ENCODE results near the gene GRB7. TPM values are rescaled to one million over a fixed set of nuclear protein-coding genes. Genes with fewer than 3 reads are reported as not detected.

Gene GRB7
- total and polyA plus RNA-seq, 2 experiments from 2014 or later, result 12.8 to 28.9 TPM

GRCh38 chr17:39772987-39773934 lies 35.5 kb downstream of the GRB7 start:
- no peak overlapping the region for H3K4me2 ChIP-seq
- peaks cover 8% of the 10 kb centered on the region for H3K27me3 Mint-ChIP-seq (ENCODE audit: insufficient read depth, low read depth, poor library complexity)

GRCh38 chr17:39774047-39774446 lies 36.3 kb downstream of the GRB7 start:
- Mint-ChIP-seq H3K27ac (no peak overlapping the region), H3K36me3 (ENCODE audit: low read depth) (no peaks in the 10 kb centered on the region), H3K9me3 (no peaks in the 10 kb centered on the region), H3K4me1 (peaks cover 14% of the 10 kb centered on the region), H3K4me3 (no peak overlapping the region), H3K27me3 (ENCODE audit: insufficient read depth, low read depth, poor library complexity) (peaks cover 6% of the 10 kb centered on the region)
- no peaks in the 10 kb centered on the region for H3K9me2 ChIP-seq (ENCODE audit: insufficient read depth)
- H3K27ac ChIP-seq (ENCODE audit: low read depth), result no peak overlapping the region
- H3K4me2 ChIP-seq, result no peak overlapping the region
- DNase-seq (ENCODE audit: low spot score) (no peak), ATAC-seq (no peak)
- H3K79me2 ChIP-seq (replicated peaks; ENCODE audit: insufficient read depth), result no peaks in the 10 kb centered on the region
- H3K4me1 ChIP-seq (ENCODE audit: insufficient read depth), result no peaks in the 10 kb centered on the region
- H3F3A ChIP-seq (replicated peaks; ENCODE audit: low read depth), result no peaks in the 10 kb centered on the region
- no peak overlapping the region; the same call in 1 of the 2 replicates for H2AFZ ChIP-seq
- H3K27me3 ChIP-seq (ENCODE audit: insufficient read depth), result no peaks in the 10 kb centered on the region
- no peaks in the 10 kb centered on the region for H4K20me1 ChIP-seq (replicated peaks; ENCODE audit: insufficient read depth)
- no peaks in the 10 kb centered on the region for H3K36me3 ChIP-seq (ENCODE audit: insufficient read depth)
- no peak overlapping the region for H3K4me3 ChIP-seq
- TF ChIP-seq JUNB (IDR thresholded peaks at IDR 0.05; ENCODE audit: unreplicated experiment), result no peak
- TF ChIP-seq ZNF462 (CRISPR knock-in tag; IDR thresholded peaks at IDR 0.05), result no peak
- no peak for TF ChIP-seq ZNF114 (CRISPR knock-in tag; IDR thresholded peaks at IDR 0.05)
- no peak for TF ChIP-seq EZH2 (IDR thresholded peaks at IDR 0.05; ENCODE audit: low read depth, unreplicated experiment)
- TF ChIP-seq ETS1 (IDR thresholded peaks at IDR 0.05), result no peak
- no peak for TF ChIP-seq ZNF331 (CRISPR knock-in tag; IDR thresholded peaks at IDR 0.05; ENCODE audit: low read depth)
- no peak for TF ChIP-seq STAT1 (IDR thresholded peaks at IDR 0.05; ENCODE audit: unreplicated experiment)

More at GRCh38 chr17:39772987-39773934, 35.5 kb downstream of the GRB7 start:
- no peak for TF ChIP-seq CTCF (conservative IDR thresholded peaks at IDR 0.05; ENCODE audit: low read depth in 2 of 2)
- Histone ChIP-seq H3K79me2 (replicated peaks; ENCODE audit: insufficient read depth) (no peaks in the 10 kb centered on the region), H3K27ac (ENCODE audit: low read depth) (no peak overlapping the region), H3K9me2 (ENCODE audit: insufficient read depth) (no peaks in the 10 kb centered on the region), H3K4me1 (ENCODE audit: insufficient read depth) (no peaks in the 10 kb centered on the region), H2AFZ (no peak overlapping the region), H3F3A (replicated peaks; ENCODE audit: low read depth) (no peaks in the 10 kb centered on the region), H3K36me3 (ENCODE audit: insufficient read depth) (no peaks in the 10 kb centered on the region), H4K20me1 (replicated peaks; ENCODE audit: insufficient read depth) (no peaks in the 10 kb centered on the region), H3K27me3 (ENCODE audit: insufficient read depth) (no peaks in the 10 kb centered on the region), H3K4me3 (no peak overlapping the region)
- no peak for DNase-seq (ENCODE audit: low spot score)
- H3K4me1 Mint-ChIP-seq, result peaks cover 14% of the 10 kb centered on the region
- no peak; the same call in 2 of the 3 replicates for ATAC-seq
- no peaks in the 10 kb centered on the region for H3K9me3 Mint-ChIP-seq
- no peak overlapping the region for H3K27ac Mint-ChIP-seq
- no peaks in the 10 kb centered on the region for H3K36me3 Mint-ChIP-seq (ENCODE audit: low read depth)
- H3K4me3 Mint-ChIP-seq, result no peak overlapping the region

All from GM23338 (cell line).